LHCN-M2 (cell line): ENCODE results near the gene EFS. TPM values are rescaled to one million over a fixed set of nuclear protein-coding genes. Genes with fewer than 3 reads are reported as not detected.
A peak's percentile ranks its signal among the peaks of the same experiment; 100 is the strongest.
"Not testable (repeated sequence)": the region's sequence is repeated elsewhere in the genome, so short reads cannot be mapped to it uniquely, and the experiment has no call there.

Source experiments
- DNase-seq: peaks from one replicate; pipeline ENCODE4 v3.0.0-alpha.2; 2012; ENCODE audit warnings: low read depth
- total RNA-seq: library from RNA; depleted of rRNA; stranded (reverse); fragments of >200 nt; gene quantifications from 2 replicates; pipeline ENCODE4 v1.2.3, GENCODE V29; 2014

Gene EFS
- total RNA-seq, 1 experiment from 2014 or later, result not detected

GRCh38 chr14:23399136-23399535 lies 34.2 kb upstream of the EFS start:
- no peak for DNase-seq

GRCh38 chr14:23398348-23398747 lies 33.4 kb upstream of the EFS start:
- no peak for DNase-seq

- DNase-seq, result no peak
Measured at GRCh38 chr14:23396781-23397407, 31.9 kb upstream of the EFS start.

- DNase-seq, result no peak
Measured at GRCh38 chr14:23396126-23396525, 31.2 kb upstream of the EFS start.

- no peak for DNase-seq
Measured at GRCh38 chr14:23392613-23393012, 27.6 kb upstream of the EFS start.

- not testable (repeated sequence) for DNase-seq
Measured at GRCh38 chr14:23389871-23390270, 24.9 kb upstream of the EFS start.

- no peak for DNase-seq
Measured at GRCh38 chr14:23389396-23389795, 24.4 kb upstream of the EFS start.

GRCh38 chr14:23388996-23389395 lies 24.0 kb upstream of the EFS start:
- DNase-seq, result no peak

DNA sequence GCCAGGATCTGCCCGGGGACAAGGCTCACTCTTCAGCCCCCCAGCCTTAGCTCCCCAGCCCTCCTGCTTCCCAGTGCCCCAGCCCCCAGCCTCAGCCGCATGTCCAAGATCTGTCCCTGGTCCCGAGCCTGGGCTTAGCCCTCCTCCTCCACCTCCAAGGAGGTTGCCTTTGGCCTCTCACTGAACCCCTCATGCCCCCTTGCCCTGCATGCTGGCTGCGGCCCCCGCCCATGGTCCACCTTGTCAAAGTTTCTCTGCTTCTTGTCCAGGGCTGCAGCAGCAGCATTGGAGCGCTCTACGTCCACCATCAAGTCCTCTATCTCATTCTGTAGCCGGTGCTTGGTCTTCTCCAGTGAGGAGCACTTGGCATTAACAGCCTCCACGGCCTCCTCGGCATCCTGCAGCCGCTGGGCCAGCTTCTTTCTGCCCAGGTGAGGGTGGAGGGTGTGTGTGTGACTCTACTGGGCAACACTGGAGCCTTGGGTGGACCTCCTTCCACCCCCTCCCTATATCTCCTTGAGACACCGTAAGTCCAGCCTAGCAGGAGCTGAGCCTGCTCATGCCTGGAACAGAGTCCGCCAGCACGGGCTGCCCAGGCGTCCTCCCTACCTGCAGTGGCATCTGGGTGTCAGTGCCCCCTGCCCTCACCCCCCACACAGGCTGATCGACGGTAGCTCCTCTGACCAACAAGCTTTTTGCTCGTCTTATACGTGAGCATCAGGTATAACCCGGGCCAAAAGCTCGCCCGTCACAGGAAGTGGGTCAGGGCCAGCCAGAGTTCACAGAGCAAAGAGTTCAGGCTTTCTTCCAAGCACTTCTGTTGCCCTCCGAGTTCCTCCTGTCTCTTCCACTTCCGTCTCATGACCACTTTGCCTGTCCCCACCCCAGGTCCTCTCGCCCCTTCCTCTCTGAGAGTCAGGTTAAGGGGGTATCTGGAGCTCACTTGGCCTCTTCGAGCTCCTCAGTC lies 23.2 kb upstream of the EFS start:
- no peak for DNase-seq

GRCh38 chr14:23386999-23387398 lies 22.0 kb upstream of the EFS start:
- no peak for DNase-seq

DNA sequence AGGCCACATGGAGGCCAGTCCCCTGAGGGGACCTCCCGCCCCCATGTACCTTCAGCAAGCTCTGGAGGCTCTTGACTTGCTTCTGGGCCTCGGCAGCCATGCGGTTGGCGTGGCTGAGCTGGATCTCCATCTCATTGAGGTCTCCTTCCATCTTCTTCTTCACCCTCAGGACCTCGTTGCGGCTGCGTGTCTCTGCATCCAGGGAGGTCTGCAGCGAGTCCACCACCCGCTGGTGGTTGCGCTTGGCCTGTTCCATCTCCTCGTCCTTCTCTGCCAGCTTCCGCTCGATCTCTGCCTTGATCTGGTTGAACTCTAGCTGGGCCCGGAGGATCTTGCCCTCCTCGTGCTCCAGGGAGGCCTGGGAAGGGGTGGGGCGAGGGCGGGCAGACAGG lies 21.3 kb upstream of the EFS start:
- not testable (repeated sequence) for DNase-seq

DNA sequence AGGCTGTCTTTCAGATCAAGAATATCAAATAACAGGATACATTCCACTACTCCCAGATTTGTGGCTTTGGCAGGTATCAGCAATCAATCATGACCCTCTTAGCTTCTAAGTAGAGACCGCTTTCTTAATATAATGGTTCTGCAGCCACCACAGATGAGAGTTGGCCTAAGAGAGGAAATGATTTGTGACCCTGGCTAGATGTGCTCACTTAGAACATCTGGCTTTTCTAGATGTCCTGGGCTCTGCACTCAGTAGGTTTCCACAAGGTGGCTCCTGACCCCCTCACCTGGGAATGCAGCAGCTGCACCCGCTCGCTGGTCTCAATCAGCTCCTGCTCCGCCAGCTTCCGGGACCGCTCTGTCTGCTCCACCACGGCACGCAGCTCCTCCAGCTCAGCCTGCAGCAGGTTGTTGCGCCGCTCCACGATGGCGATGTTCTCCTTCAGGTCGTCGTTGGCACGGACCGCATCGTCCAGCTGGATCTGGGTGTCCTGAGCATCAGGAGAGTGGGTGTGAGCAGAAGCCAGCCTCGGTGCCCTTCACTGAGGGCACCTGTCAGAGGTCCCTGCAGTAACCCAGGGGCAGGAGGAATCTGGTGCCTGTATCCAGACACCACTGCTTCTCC lies 20.8 kb upstream of the EFS start:
- DNase-seq, result no peak

DNA sequence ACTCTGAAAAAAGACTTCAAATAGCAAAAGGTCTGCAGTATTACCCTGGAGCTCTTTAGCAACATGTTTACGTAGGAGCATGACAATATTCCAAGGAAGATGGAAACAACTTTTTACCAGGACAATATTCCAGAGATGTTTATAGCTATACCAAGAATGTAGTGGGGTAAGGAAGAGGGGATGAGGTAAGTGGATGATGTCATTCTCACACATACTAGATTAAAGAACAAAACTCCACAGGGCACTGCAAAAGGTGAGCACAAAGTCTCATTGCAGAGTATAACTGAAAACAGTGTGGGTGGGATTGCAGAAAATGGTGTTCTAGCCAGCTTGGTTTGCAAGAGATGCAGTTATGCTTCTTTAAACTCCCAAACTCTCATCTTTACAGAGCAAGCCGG lies 20.3 kb upstream of the EFS start:
- no peak for DNase-seq

- DNase-seq, result no peak
Measured at GRCh38 chr14:23384364-23385080, 19.6 kb upstream of the EFS start.

- DNase-seq, result no peak
Measured at GRCh38 chr14:23382731-23383440, 17.9 kb upstream of the EFS start.

- no peak for DNase-seq
Measured at GRCh38 chr14:23382276-23382675, 17.3 kb upstream of the EFS start.

- DNase-seq, result no peak
Measured at GRCh38 chr14:23381871-23382270, 16.9 kb upstream of the EFS start.

- no peak for DNase-seq
Measured at GRCh38 chr14:23380976-23381375, 16.0 kb upstream of the EFS start.

- no peak for DNase-seq
Measured at GRCh38 chr14:23380197-23380914, 15.4 kb upstream of the EFS start.

DNA sequence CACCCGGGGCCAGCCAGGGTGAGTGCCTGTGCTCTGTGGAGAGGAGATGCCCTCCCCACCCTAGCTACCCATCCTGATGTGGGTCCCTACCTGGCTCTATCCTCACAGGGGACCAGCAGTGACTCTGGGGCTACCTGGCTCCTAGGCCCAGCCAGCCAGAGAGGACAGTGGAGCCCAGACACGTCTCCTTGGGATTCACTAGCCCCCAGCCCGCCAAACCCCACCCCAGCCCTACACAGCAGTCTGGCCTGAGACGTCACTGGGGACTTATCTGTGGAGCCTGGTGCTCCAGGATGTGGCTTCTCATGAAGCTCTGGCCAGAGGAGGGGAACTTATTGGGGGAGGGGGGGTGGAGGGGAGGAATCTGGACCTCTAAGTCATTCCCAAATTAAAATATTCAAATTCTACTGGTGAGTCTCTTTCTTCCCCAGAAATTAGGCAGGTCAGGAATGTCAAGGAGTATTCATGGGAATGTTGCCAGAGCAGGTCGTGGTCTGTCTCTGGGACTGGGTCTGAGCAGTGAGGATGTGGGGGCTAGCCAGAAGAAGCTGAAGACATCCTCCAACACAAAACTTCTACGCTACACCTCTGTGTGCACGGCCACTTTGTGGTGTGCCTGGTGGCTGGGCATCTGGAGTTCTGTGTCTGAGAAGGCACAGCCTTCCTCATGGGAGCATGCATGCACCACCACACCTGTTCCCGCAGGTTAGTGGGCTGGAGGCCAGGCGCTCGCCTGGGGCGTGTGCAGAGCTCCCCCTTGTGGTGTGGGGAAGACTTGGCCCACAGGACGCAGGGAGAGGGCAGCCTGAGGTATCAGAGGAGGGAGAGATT lies 14.6 kb upstream of the EFS start:
- peak; percentile 24 for DNase-seq
